SH-SY5Y (cell line): ENCODE results near the gene ARHGDIB.

ENCODE experiments used
- GATA2 ChIP-seq: IDR thresholded peaks from 2 replicates; pipeline ENCODE4 v1.6.1; 2011; ENCODE audit warnings: mild to moderate bottlenecking, low read depth, low read length
- GATA3 ChIP-seq: IDR thresholded peaks from 2 replicates; pipeline ENCODE4 v1.6.1; 2011; ENCODE audit warnings: low read depth, mild to moderate bottlenecking, low read length, moderate library complexity

DNA sequence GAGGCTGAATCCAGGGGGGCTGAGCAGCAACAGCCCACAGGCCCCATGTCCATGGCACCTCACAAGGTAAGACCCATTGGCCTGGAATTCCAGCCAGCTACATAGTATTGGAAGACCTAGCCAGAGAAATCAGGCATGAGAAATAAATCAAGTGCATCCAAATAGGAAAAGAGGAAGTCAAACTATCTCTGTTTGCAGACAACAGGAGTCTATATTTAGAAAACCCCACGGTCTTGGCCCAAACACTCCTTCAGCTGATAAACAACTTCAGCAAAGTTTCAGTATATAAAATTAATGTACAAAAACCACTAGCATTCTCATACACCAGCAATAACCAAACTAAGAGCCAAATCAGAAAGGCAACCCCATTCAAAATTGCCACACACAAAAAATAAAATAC is 28.4 kb upstream of the ARHGDIB start:
- TF ChIP-seq GATA3 (no peak), GATA2 (no peak)
